HepG2 (cell line): Measurements from ENCODE around the gene GDPD4. TPM values are rescaled to one million over a fixed set of nuclear protein-coding genes. Genes with fewer than 3 reads are reported as not detected.

ENCODE experiments used
- ATAC-seq: fragments of 200-7000 bp; cut with Tn5 transposase; 3 replicates; pipeline ENCODE4 v1.9.1; 2020; ENCODE audit warnings: mild to moderate bottlenecking, moderate library complexity
- BruUV-seq: library from RNA; stranded (reverse); fragments of 400-500 nt; replicated peaks from 2 replicates; lab custom pipeline; 2021; lab: Mats Ljungman, UMichigan
- CTCF ChIA-PET: fragments of 300-600 bp; formaldehyde crosslinking; extraction: SDS; loops from one replicate; lab custom pipeline; 2021; ENCODE audit warnings: low total read pairs, inconsistent platforms, low intra/inter-chr PET ratio; lab: Yijun Ruan, JAX
- POLR2A ChIA-PET: fragments of 350-600 bp; sonication (Branson Sonifier 250); formaldehyde crosslinking; loops from one replicate; lab custom pipeline; 2020; ENCODE audit warnings: antibody characterized with exemption, inconsistent platforms; lab: Yijun Ruan, JAX
- DNase-seq: peaks from one replicate; pipeline ENCODE4 v3.0.0-alpha.2; 2015; ENCODE audit warnings: low spot score
- FAIRE-seq: peaks from 3 replicates; lab custom pipeline; 2011; peaks lifted over from hg19 to GRCh38; lab: Jason Lieb, UNC
- H2AFZ ChIP-seq: one replicate; pipeline ENCODE4 v1.6.1; 2011; ENCODE audit warnings: low read length, inconsistent platforms
- H3K27ac ChIP-seq: fragments of 300-600 bp; 3 replicates; pipeline ENCODE4 v1.8.0; 2011; ENCODE audit warnings: mixed run types, mild to moderate bottlenecking, mixed read lengths, low read length, inconsistent platforms; ENCODE audit not compliant: insufficient read depth; ENCODE audit errors: extremely low read length
- H3K27me3 ChIP-seq, 2 experiments: fragments of 200-600 bp in 1 of 2; 2 replicates in 1 of 2; 3 replicates in 1 of 2; pipeline versions ENCODE4 v1.6.0 to v1.8.0; 2011; ENCODE audit warnings: low read length in 2 of 2, mild to moderate bottlenecking in 2 of 2, moderate library complexity in 2 of 2, inconsistent platforms in 1 of 2; ENCODE audit not compliant: insufficient read depth in 2 of 2, control insufficient read depth in 1 of 2
- H3K36me3 ChIP-seq, 2 experiments: fragments of 200-600 bp in 1 of 2; replicated peaks in 1 of 2; 2 replicates in 1 of 2; 3 replicates in 1 of 2; pipeline versions ENCODE4 v1.5.1 to v1.8.0; 2011; ENCODE audit warnings: low read length in 2 of 2, inconsistent platforms in 1 of 2; ENCODE audit not compliant: insufficient read depth in 2 of 2, control insufficient read depth in 1 of 2
- H3K4me1 ChIP-seq: 2 replicates; pipeline ENCODE4 v1.5.1; 2012; ENCODE audit warnings: low read length, inconsistent platforms; ENCODE audit not compliant: insufficient read depth
- H3K4me2 ChIP-seq: 2 replicates; pipeline ENCODE4 v1.6.0; 2011; ENCODE audit warnings: low read depth, low read length, inconsistent platforms
- H3K4me3 ChIP-seq, 3 experiments: fragments of 200-600 bp in 1 of 3; sonication (generic), shearing (Covaris generic) in 1 of 3; replicated peaks in 1 of 3; 2 replicates each; pipeline ENCODE4 v1.5.1; 2011 to 2016; ENCODE audit warnings: low read length in 3 of 3, inconsistent platforms in 2 of 3, low read depth in 2 of 3, mild to moderate bottlenecking in 2 of 3, control low read depth in 1 of 3, mixed read lengths in 1 of 3; ENCODE audit not compliant: insufficient read depth in 1 of 3
- H3K79me2 ChIP-seq: one replicate; pipeline ENCODE4 v1.6.1; 2011; ENCODE audit warnings: low read length, inconsistent platforms; ENCODE audit not compliant: insufficient read depth
- H3K9ac ChIP-seq: 2 replicates; pipeline ENCODE4 v1.6.0; 2011; ENCODE audit warnings: mild to moderate bottlenecking, low read depth, low read length, inconsistent platforms; ENCODE audit not compliant: insufficient read depth
- H3K9me3 ChIP-seq: 2 replicates; pipeline ENCODE4 v1.5.1; 2012; ENCODE audit warnings: mild to moderate bottlenecking, low read length
- H4K20me1 ChIP-seq: 2 replicates; pipeline ENCODE4 v1.6.0; 2011; ENCODE audit warnings: inconsistent platforms, mild to moderate bottlenecking, low read length, moderate library complexity; ENCODE audit not compliant: insufficient read depth
- ATF2 ChIP-seq: sonication (generic); formaldehyde crosslinking; IDR thresholded peaks from 2 replicates; pipeline ENCODE4 v1.4.0; 2020; ENCODE audit warnings: missing genetic modification reagents
- ESRRA ChIP-seq: sonication (generic); formaldehyde crosslinking; IDR thresholded peaks from 2 replicates; pipeline ENCODE4 v1.5.1; 2020; ENCODE audit warnings: mild to moderate bottlenecking, low read depth, missing genetic modification reagents
- FOXJ3 ChIP-seq: sonication (generic); formaldehyde crosslinking; IDR thresholded peaks from 2 replicates; pipeline ENCODE4 v1.4.0; 2020; ENCODE audit warnings: missing genetic modification reagents, mild to moderate bottlenecking, borderline replicate concordance
- JDP2 ChIP-seq: sonication (generic); formaldehyde crosslinking; IDR thresholded peaks from 2 replicates; pipeline ENCODE4 v1.8.1; 2022; ENCODE audit warnings: missing genetic modification reagents, borderline replicate concordance
- MTA1 ChIP-seq: sonication (generic); formaldehyde crosslinking; IDR thresholded peaks from 2 replicates; pipeline ENCODE4 v1.4.0; 2020; ENCODE audit warnings: missing genetic modification reagents, mild to moderate bottlenecking, borderline replicate concordance
- PHB2 ChIP-seq: fragments of 450-650 bp; IDR thresholded peaks from 2 replicates; pipeline ENCODE4 v1.6.1; 2018; ENCODE audit not compliant: partially characterized antibody
- STAG1 ChIP-seq: sonication (generic); formaldehyde crosslinking; IDR thresholded peaks from 2 replicates; pipeline ENCODE4 v1.4.0; 2020; ENCODE audit warnings: missing genetic modification reagents
- THAP7 ChIP-seq: sonication (generic); formaldehyde crosslinking; IDR thresholded peaks from 2 replicates; pipeline ENCODE4 v1.8.1; 2023; ENCODE audit warnings: mild to moderate bottlenecking, missing genetic modification reagents
- TRAFD1 ChIP-seq: sonication (generic); formaldehyde crosslinking; IDR thresholded peaks from 2 replicates; pipeline ENCODE4 v1.5.1; 2020; ENCODE audit warnings: missing genetic modification reagents, mild to moderate bottlenecking, borderline replicate concordance
- ZNF18 ChIP-seq: sonication (generic); formaldehyde crosslinking; IDR thresholded peaks from 2 replicates; pipeline ENCODE4 v1.8.0; 2022; ENCODE audit warnings: mild to moderate bottlenecking, missing genetic modification reagents; ENCODE audit not compliant: insufficient replicate concordance
- ZNF264 ChIP-seq: sonication (generic); formaldehyde crosslinking; IDR thresholded peaks from 2 replicates; pipeline ENCODE4 v1.4.0; 2020; ENCODE audit warnings: missing genetic modification reagents
- ZNF724P ChIP-seq: sonication (generic); formaldehyde crosslinking; IDR thresholded peaks from 2 replicates; pipeline ENCODE4 v1.8.0; 2022; ENCODE audit warnings: missing genetic modification reagents, borderline replicate concordance
- WGBS: methylation state at CpG from one replicate; pipeline ENCODE4 v1.1.6; 2017; ENCODE audit warnings: low lambda C conversion rate; 5-methylcytosine and 5-hydroxymethylcytosine counted together
- in situ Hi-C: cut with HindIII; loops from 2 replicates; pipeline ENCODE4 v1.10.0; 2017; ENCODE audit warnings: low pct_unique_long_range_greater_than_20kb; ENCODE audit not compliant: extremely low pct_ligation_motif_present
- intact Hi-C: fragments of 100-400 bp; cut with micrococcal nuclease; formaldehyde crosslinking; loops from one replicate; pipeline ENCODE4 v1.10.0; 2022; ENCODE audit not compliant: unreplicated experiment
- polyA plus RNA-seq, 8 experiments: library from polyadenylated mRNA; depleted of rRNA in 3 of 8; stranded (reverse) in 7 of 8; unstranded in 1 of 8; fragments of >200 nt; fragmentation: Illumina TruSeq in 4 of 8; extraction: Trizol in 4 of 8; gene quantifications; 2 replicates each; pipeline versions ENCODE4 v1.2.1 to v1.2.3, GENCODE V29; 2011 to 2016; ENCODE audit warnings: low read depth in 4 of 8, missing spikeins in 1 of 8, mixed read lengths in 1 of 8; ENCODE audit not compliant: insufficient read depth in 1 of 8
- total RNA-seq, 5 experiments: library from RNA; depleted of rRNA; stranded (reverse); fragments of >200 nt; fragmentation: Illumina TruSeq; extraction: Trizol; gene quantifications; 2 replicates each; pipeline ENCODE4 v1.2.3, GENCODE V29; 2016; ENCODE audit warnings: low read depth in 1 of 5

GDPD4 gene
- total and polyA plus RNA-seq, 2 of the 13 experiments (the other 11 are each of a cell fraction or from before 2014, with no cell fraction given): not detected

- H3K27ac ChIP-seq: no peak overlapping the region
- no TSS peak for BruUV-seq
- no peaks in the 10 kb centered on the region for H3K36me3 ChIP-seq
- ATAC-seq: no peak
- no peaks in the 10 kb centered on the region for H3K79me2 ChIP-seq
- H3K4me1 ChIP-seq: peaks cover 56% of the 10 kb centered on the region
- no peak for DNase-seq
- no peaks in the 10 kb centered on the region for H3K9me3 ChIP-seq
- H3K9ac ChIP-seq: no peak overlapping the region
- no peaks in the 10 kb centered on the region for H3K27me3 ChIP-seq
- POLR2A ChIA-PET: interaction anchor here (2.6 kb wide), 1 partner anchor 48 kb away, joined by 12 read pairs; the partner anchor contains the start of gene MYO7A
- intact Hi-C loops (no loop called here), in situ Hi-C loops (no loop called here)
- no peak for FAIRE-seq
- 90% methylated on average over 5 of the region's 15 CpGs for WGBS
- TF ChIP-seq PHB2 (no peak), JDP2 (CRISPR knock-in tag) (no peak), FOXJ3 (CRISPR knock-in tag) (no peak), ZNF18 (CRISPR knock-in tag) (no peak), ZNF264 (CRISPR knock-in tag) (no peak), ATF2 (CRISPR knock-in tag) (no peak), STAG1 (CRISPR knock-in tag) (no peak), THAP7 (no peak), ESRRA (CRISPR knock-in tag) (no peak), MTA1 (no peak), TRAFD1 (CRISPR knock-in tag) (no peak), ZNF724P (CRISPR knock-in tag) (no peak)
- TF ChIP-seq, all 625 proteins: peak for 0
- H4K20me1 ChIP-seq: no peaks in the 10 kb centered on the region
- no peak overlapping the region for H3K4me3 ChIP-seq
- no peak overlapping the region for H3K4me2 ChIP-seq
- no peak overlapping the region for H2AFZ ChIP-seq
- CTCF ChIA-PET: no interaction called here
These were observed 126.3 kb downstream of the GDPD4 start for GRCh38 chr11:77175021-77175842.
